ENCODE results near the gene CHD6.

The CHD6 gene

DNA sequence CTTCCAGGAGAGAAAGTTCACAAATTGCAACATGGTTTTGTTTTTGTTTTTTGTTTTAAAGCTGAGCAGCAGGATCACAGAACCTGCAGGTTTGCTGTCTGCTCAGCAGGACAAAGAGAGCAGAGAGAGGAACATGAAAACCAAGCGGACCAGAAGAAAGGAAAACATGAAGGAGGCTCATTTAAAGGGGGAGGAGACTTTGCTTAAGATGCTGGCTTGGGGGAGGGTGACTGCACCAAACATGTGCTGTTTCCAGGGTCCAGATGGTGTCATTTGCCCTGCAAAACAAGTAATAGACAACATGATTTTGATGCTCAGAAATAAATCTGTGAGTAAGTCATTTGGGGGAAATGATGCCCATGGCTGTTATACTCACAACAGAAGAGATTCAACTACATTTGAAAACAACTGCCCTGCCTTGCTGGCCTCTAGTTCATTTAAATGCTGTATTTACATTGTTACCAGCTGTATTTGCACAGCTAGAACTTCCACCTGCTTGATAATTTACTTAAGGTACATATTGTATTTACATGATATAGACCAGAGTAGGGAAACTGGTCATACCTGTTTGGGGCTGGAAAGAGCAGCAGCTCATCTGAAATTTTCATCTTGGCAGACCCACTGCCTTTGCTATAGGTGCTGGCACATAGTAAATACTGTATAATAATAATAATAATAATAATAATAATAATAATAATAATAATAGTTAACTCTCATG is 32.2 kb upstream of the CHD6 start:
- no peak overlapping the region for H3K4me3 ChIP-seq (ENCODE audit: low read depth, low read length)
- H3K9me3 ChIP-seq (ENCODE audit: control insufficient read depth, insufficient read depth, low read depth, low read length): no peaks in the 10 kb centered on the region
- no peaks in the 10 kb centered on the region for H3K36me3 ChIP-seq (ENCODE audit: control insufficient read depth in 2 of 2, insufficient read depth in 1 of 2, low read length in 2 of 2)
- H3K4me1 ChIP-seq (ENCODE audit: control insufficient read depth, insufficient read depth, low read length): no peaks in the 10 kb centered on the region
- H3K27ac ChIP-seq (ENCODE audit: extremely low read depth, low read depth, low read length): no peak overlapping the region
- TF ChIP-seq ZNF202 (tag by site-specific recombination; IDR thresholded peaks at IDR 0.05; ENCODE audit: borderline replicate concordance) (no peak), ZNF140 (tag by site-specific recombination; IDR thresholded peaks at IDR 0.05) (no peak), WT1 (tag by site-specific recombination; IDR thresholded peaks at IDR 0.05) (no peak), ZNF335 (tag by site-specific recombination; conservative IDR thresholded peaks at IDR 0.05) (no peak), ZNF18 (tag by site-specific recombination; IDR thresholded peaks at IDR 0.05) (no peak), SALL2 (tag by site-specific recombination; IDR thresholded peaks at IDR 0.05; ENCODE audit: borderline replicate concordance) (no peak), ZNF707 (tag by site-specific recombination; IDR thresholded peaks at IDR 0.05) (no peak), ZNF211 (tag by site-specific recombination; IDR thresholded peaks at IDR 0.05; ENCODE audit: low read depth) (no peak), ZNF596 (tag by site-specific recombination; IDR thresholded peaks at IDR 0.05) (no peak), TRIM28 (IDR thresholded peaks at IDR 0.05; ENCODE audit: borderline replicate concordance, low read length) (no peak), ZNF362 (tag by site-specific recombination; IDR thresholded peaks at IDR 0.05) (no peak), ZNF560 (tag by site-specific recombination; IDR thresholded peaks at IDR 0.05; ENCODE audit: borderline replicate concordance) (no peak), ZBTB21 (tag by site-specific recombination; IDR thresholded peaks at IDR 0.05) (no peak), ZNF157 (tag by site-specific recombination; IDR thresholded peaks at IDR 0.05) (no peak), RBAK (tag by site-specific recombination; IDR thresholded peaks at IDR 0.05) (no peak), GLIS1 (tag by site-specific recombination; IDR thresholded peaks at IDR 0.05) (no peak), ZBTB48 (tag by site-specific recombination; IDR thresholded peaks at IDR 0.05) (no peak), SP7 (tag by site-specific recombination; IDR thresholded peaks at IDR 0.05) (no peak)
- TF ChIP-seq, protein P1, sequence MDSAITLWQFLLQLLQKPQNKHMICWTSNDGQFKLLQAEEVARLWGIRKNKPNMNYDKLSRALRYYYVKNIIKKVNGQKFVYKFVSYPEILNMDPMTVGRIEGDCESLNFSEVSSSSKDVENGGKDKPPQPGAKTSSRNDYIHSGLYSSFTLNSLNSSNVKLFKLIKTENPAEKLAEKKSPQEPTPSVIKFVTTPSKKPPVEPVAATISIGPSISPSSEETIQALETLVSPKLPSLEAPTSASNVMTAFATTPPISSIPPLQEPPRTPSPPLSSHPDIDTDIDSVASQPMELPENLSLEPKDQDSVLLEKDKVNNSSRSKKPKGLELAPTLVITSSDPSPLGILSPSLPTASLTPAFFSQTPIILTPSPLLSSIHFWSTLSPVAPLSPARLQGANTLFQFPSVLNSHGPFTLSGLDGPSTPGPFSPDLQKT (IDR thresholded peaks at IDR 0.05; ENCODE audit: borderline replicate concordance, low read depth, low read length): no peak
- TF ChIP-seq, protein P2, sequence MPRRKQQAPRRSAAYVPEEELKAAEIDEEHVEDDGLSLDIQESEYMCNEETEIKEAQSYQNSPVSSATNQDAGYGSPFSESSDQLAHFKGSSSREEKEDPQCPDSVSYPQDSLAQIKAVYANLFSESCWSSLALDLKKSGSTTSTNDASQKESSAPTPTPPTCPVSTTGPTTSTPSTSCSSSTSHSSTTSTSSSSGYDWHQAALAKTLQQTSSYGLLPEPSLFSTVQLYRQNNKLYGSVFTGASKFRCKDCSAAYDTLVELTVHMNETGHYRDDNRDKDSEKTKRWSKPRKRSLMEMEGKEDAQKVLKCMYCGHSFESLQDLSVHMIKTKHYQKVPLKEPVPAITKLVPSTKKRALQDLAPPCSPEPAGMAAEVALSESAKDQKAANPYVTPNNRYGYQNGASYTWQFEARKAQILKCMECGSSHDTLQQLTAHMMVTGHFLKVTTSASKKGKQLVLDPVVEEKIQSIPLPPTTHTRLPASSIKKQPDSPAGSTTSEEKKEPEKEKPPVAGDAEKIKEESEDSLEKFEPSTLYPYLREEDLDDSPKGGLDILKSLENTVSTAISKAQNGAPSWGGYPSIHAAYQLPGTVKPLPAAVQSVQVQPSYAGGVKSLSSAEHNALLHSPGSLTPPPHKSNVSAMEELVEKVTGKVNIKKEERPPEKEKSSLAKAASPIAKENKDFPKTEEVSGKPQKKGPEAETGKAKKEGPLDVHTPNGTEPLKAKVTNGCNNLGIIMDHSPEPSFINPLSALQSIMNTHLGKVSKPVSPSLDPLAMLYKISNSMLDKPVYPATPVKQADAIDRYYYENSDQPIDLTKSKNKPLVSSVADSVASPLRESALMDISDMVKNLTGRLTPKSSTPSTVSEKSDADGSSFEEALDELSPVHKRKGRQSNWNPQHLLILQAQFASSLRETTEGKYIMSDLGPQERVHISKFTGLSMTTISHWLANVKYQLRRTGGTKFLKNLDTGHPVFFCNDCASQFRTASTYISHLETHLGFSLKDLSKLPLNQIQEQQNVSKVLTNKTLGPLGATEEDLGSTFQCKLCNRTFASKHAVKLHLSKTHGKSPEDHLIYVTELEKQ (tag by site-specific recombination; IDR thresholded peaks at IDR 0.05; ENCODE audit: borderline replicate concordance): no peak
- POLR2A ChIA-PET: no interaction called here
- CTCF ChIA-PET: interaction anchor here (0.6 to 0.7 kb wide), 2 partner anchors 77 to 169 kb away, joined by 3 to 4 read pairs; no protein-coding TSS in a partner anchor
